B cell (primary cell): ENCODE measurements around the gene MICU1.

Source experiments
- CTCF ChIP-seq: fragments of 200-600 bp; IDR thresholded peaks from one replicate; pipeline ENCODE4 v1.8.0; 2022; ENCODE audit warnings: antibody characterized with exemption, mild to moderate bottlenecking
- EZH2 ChIP-seq: IDR thresholded peaks from 2 replicates; pipeline ENCODE4 v1.6.1; 2012; ENCODE audit warnings: borderline replicate concordance, low read depth, mild to moderate bottlenecking, moderate library complexity, low read length; ENCODE audit not compliant: insufficient read depth, poor library complexity, severe bottlenecking

DNA sequence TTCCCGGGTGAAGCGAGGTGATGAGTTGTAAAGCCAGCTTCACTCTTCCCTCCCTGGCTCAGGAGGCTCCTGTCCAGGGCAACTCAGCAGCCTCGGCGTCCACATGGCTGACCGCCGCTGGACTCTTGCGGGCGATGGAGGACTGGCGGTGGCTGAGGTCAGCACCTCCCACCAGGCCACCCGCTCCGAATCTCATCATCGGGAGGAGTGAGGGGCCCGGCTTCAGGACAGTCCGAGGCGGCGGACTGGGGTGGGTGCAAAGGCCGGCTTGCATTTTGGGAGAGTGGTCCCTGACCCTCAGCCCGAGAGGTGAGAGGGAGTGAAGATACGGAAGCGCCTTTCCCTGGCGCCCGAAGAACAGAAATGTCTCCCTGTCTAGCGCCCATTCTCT is 271.9 kb downstream of the MICU1 start:
- TF ChIP-seq CTCF (no peak), EZH2 (no peak)
